KMS-11 (cell line): ENCODE data around the gene QRICH2.

Source experiments
- H2AFZ ChIP-seq: fragments of 200-600 bp; sonication (generic); 2 replicates; pipeline ENCODE4 v1.6.1; 2016; ENCODE audit warnings: antibody characterized with exemption, mixed run types, low read depth
- H3K27ac ChIP-seq: fragments of 200-600 bp; sonication (generic); 2 replicates; pipeline ENCODE4 v1.6.1; 2016; ENCODE audit warnings: mild to moderate bottlenecking, mixed run types
- H3K27me3 ChIP-seq: fragments of 200-600 bp; sonication (generic); 2 replicates; pipeline ENCODE4 v1.6.1; 2017; ENCODE audit warnings: mild to moderate bottlenecking, low read depth, mixed run types, moderate library complexity; ENCODE audit not compliant: insufficient read depth
- H3K36me3 ChIP-seq: fragments of 200-600 bp; sonication (generic); 2 replicates; pipeline ENCODE4 v1.6.1; 2017; ENCODE audit warnings: mild to moderate bottlenecking, mixed run types; ENCODE audit not compliant: insufficient read depth
- H3K4me1 ChIP-seq: fragments of 200-600 bp; sonication (generic); 2 replicates; pipeline ENCODE4 v1.6.1; 2016; ENCODE audit warnings: mild to moderate bottlenecking, low read depth, mixed run types; ENCODE audit not compliant: poor library complexity, severe bottlenecking
- H3K4me2 ChIP-seq: fragments of 200-600 bp; sonication (generic); 2 replicates; pipeline ENCODE4 v1.7.0; 2016; ENCODE audit warnings: mild to moderate bottlenecking, mixed run types
- H3K4me3 ChIP-seq: fragments of 200-600 bp; sonication (generic); IDR thresholded peaks from 2 replicates; pipeline ENCODE4 v1.6.1; 2017; ENCODE audit warnings: low read depth, low read length, mixed read lengths; ENCODE audit not compliant: insufficient read depth
- H3K79me2 ChIP-seq: fragments of 200-600 bp; sonication (generic); 2 replicates; pipeline ENCODE4 v1.6.1; 2016; ENCODE audit warnings: low read depth, mixed run types; ENCODE audit not compliant: insufficient read depth
- H3K9ac ChIP-seq: fragments of 200-600 bp; sonication (generic); 2 replicates; pipeline ENCODE4 v1.6.1; 2016; ENCODE audit warnings: mild to moderate bottlenecking, mixed run types
- H4K20me1 ChIP-seq: fragments of 200-600 bp; sonication (generic); 2 replicates; pipeline ENCODE4 v1.6.1; 2016; ENCODE audit warnings: mild to moderate bottlenecking, mixed run types; ENCODE audit not compliant: insufficient read depth
- CTCF ChIP-seq: fragments of 200-600 bp; sonication (generic); conservative IDR thresholded peaks from 2 replicates; pipeline ENCODE4 v1.6.1; 2017; ENCODE audit warnings: low read depth, mild to moderate bottlenecking, antibody characterized with exemption, low read length, moderate library complexity, mixed read lengths

Gene QRICH2

DNA sequence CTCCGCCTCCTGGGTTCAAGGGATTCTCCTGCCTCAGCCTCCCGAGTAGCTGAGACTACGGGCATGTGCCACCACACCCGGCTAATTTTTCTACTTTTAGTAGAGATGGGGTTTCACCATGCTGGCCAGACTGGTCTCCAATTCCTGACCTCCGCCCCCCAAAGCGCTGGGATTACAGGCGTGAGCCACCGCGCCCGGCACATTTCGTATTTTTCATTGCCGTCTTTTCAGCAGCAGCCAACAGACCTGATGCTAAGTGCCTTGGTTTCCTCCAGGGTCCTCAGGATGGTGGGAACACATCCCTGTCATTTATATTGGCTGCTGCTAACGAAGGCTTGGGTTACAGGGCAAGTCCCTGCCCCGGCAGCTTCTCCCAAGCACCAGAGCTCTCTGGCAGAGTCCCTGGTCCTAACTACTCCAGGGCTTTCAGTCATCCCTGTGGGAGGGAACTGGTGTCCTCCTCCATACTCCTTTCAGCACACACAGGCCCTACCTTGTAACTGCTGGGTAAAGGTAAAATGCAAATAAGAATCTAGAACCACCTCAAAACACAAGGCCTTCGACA is 66.3 kb downstream of the QRICH2 start:
- no peaks in the 10 kb centered on the region for H3K36me3 ChIP-seq
- peaks cover 58% of the 10 kb centered on the region for H3K4me1 ChIP-seq
- peak overlapping the region; percentile 99 for H3K4me2 ChIP-seq
- 0 out of 2 replicates have a peak, but pooled peaks cover 4% of the 10 kb centered on the region for H3K79me2 ChIP-seq
- H3K9ac ChIP-seq: peak overlapping the region; percentile 58; the same call in 1 of the 2 replicates
- H2AFZ ChIP-seq: no peak overlapping the region
- no peak for TF ChIP-seq CTCF
- no peak overlapping the region for H3K27ac ChIP-seq
- H3K27me3 ChIP-seq: no peaks in the 10 kb centered on the region
- no peaks in the 10 kb centered on the region for H4K20me1 ChIP-seq
- no peak overlapping the region for H3K4me3 ChIP-seq

DNA sequence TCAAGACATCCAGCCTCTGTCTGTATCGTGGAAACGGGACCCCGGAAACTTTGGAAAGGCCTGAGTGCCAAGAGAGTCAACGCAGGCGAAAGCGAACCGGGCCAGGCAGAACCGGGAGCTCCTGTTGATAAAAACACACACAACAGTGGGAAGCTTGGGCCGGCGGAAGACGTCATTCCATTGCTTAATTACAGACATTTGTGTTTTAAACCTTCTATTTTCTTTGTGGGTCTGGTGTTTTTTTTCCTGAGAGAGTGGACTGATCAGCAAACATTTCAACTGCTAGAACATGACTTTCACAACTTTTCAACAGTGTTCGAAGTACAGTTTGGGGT is 66.9 kb downstream of the QRICH2 start:
- H3K27ac ChIP-seq: no peak overlapping the region
- peaks cover 54% of the 10 kb centered on the region for H3K4me1 ChIP-seq
- peak overlapping the region; percentile 99 for H3K4me2 ChIP-seq
- peak overlapping the region; percentile 75 for H2AFZ ChIP-seq
- peak overlapping the region; percentile 58; the same call in 1 of the 2 replicates for H3K9ac ChIP-seq
- peaks cover 4% of the 10 kb centered on the region; the same call in 1 of the 2 replicates for H3K79me2 ChIP-seq
- no peaks in the 10 kb centered on the region for H4K20me1 ChIP-seq
- no peak for TF ChIP-seq CTCF
- H3K27me3 ChIP-seq: no peaks in the 10 kb centered on the region
- no peaks in the 10 kb centered on the region for H3K36me3 ChIP-seq
- H3K4me3 ChIP-seq: no peak overlapping the region

DNA sequence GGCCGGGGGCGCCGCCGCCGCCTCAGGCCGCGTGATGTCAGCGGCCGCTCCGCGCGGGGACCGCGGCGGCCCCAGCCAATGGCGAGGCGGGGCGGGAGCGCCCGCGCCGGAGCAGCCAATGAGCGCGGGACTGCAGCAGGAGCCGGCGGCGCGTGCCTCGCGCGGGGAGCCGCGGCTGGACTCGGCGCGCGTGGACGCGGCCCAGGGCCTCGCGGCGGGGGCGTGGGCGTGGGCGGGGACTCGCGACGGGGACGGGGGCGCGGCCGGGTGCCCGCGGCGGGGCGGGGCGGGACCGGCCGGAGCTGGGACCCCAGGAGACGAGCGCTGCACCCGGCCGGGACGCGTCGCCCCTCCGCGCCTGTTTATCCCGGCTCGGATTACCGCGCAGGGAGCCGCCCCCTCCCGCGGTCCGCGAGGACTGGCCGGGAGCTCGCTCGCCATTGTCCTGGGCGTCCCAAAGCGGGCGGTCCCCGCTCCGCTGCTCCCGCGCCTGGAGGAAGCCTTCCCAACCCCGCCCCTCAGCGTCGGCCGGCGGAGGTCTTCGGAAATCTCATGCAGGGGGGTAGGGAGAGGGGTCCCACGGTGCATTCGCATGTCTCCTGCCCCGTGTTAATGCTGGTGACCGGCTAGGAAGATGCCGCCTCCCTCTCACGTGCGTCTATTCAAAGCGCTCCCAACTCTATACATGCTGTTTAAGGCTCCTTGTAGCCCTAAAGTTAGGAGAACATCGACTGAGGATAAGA is 67.4 kb downstream of the QRICH2 start, which contains the start of gene RNF157:
RNF157 (minus strand) TSS at position 33 of the 743 bp plus-strand sequence. CDS start 253 bp downstream, outside the sequence.
- peak within 1 kb of the TSS; percentile 75 for H2AFZ ChIP-seq
- H3K27ac ChIP-seq: no peak within 1 kb of the TSS
- peak within 1 kb of the TSS; percentile 58 for H3K9ac ChIP-seq
- no peak within 1 kb of the TSS for H3K4me3 ChIP-seq
- H3K79me2 ChIP-seq: peaks cover 4% of the 10 kb centered on the region; the same call in 1 of the 2 replicates
- peaks cover 49% of the 10 kb centered on the region for H3K4me1 ChIP-seq
- H3K4me2 ChIP-seq: peak within 1 kb of the TSS; percentile 99
- no peaks in the 10 kb centered on the region for H3K27me3 ChIP-seq
- no peak for TF ChIP-seq CTCF
- no peaks in the 10 kb centered on the region for H4K20me1 ChIP-seq
- H3K36me3 ChIP-seq: no peaks in the 10 kb centered on the region

DNA sequence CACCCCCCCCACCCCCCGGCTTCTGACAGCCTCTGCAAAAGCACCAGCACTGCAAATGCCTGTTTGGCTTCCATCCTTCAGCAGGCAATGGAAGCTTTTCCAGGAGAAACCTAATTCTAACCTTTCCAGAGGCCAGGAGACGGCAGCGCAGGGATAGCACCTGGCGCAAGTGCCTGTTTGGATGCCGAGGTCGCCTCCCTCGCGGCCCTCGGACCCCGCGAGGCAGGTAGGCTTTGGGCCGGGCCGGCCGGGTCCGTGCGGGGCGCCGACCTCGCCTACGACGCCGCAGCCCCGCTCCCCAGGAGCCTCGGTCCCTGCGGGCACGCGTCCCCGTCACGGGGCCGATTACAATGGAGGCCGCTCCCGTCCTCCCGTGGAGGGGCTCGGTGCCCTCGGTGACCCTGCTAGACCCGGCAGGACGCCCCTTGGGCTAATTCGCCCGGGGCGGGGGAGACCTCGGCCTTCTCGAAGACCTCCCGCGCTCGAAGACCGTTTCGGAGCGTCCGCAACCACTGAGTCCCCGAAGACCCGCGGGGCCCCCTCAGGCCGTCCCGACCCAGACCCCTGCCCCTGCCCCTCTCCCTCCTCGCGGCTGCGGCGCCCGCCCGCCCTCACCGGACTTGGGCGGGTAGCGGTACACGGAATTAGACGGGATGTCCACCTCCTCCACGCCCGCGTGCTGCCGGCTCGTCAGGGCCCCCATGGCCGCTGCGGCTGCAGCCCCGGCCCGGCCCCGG is 68.4 kb downstream of the QRICH2 start:
- H3K4me2 ChIP-seq: peak overlapping the region; percentile 43

More for the DNA sequence above, 68.4 kb downstream of the QRICH2 start:
- Histone ChIP-seq H3K36me3 (no peaks in the 10 kb centered on the region), H3K4me3 (no peak overlapping the region), H3K27ac (no peak overlapping the region), H3K27me3 (no peaks in the 10 kb centered on the region), H4K20me1 (no peaks in the 10 kb centered on the region), H2AFZ (peak overlapping the region; percentile 24; the same call in 1 of the 2 replicates), H3K79me2 (peaks cover 4% of the 10 kb centered on the region; the same call in 1 of the 2 replicates), H3K4me1 (peaks cover 41% of the 10 kb centered on the region), H3K9ac (no peak overlapping the region)
- no peak for TF ChIP-seq CTCF
